Stimulated activated CD4-positive, alpha-beta T cell treated with anti-CD3 and anti-CD28 coated beads, Interleukin-2, amount 100 ng/mL, for 48 hours (primary cell): ENCODE measurements around the gene HOXA10.
A peak's percentile ranks its signal among the peaks of the same experiment; 100 is the strongest.

Experiments
- DNase-seq, 2 donors: peaks; one replicate each; pipeline ENCODE4 v3.0.0-alpha.2; 2020

HOXA10 gene

DNA sequence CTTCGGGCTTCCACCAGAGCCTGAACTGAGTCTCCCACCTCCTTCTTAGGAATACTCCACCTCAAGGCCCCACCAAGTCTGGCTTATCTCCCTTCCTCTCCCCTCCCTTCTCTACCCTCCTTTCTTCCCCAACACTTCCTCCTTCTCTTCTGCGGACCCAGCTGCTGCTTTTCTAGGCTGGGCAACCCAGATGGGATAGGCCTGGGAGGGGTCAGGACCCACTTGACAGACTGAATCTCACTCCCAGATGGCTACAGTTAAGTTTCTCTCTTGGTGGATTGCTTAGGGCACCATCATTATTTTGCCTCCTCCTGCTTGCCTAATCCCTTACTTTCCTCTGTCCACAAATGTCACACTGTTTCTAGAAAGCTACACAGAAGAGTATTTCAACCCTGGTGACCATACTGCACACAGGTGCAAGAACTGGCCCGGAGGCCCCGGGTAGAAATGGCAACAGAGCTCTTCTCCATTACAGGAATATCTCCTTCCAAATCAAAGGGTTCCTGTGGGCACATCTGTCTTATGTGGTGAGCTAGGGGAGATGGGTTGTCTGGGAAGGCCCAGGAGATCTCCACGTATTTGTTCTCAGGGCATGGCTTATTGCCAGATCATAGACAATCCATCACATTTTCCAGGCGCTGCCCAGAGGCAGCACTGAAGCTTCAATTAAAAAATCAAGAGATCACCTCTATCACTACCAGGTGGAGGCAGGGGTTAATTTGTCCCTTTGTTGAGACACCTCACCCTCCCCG lies 16.1 kb upstream of the HOXA10 start:
- DNase-seq: no peak

DNA sequence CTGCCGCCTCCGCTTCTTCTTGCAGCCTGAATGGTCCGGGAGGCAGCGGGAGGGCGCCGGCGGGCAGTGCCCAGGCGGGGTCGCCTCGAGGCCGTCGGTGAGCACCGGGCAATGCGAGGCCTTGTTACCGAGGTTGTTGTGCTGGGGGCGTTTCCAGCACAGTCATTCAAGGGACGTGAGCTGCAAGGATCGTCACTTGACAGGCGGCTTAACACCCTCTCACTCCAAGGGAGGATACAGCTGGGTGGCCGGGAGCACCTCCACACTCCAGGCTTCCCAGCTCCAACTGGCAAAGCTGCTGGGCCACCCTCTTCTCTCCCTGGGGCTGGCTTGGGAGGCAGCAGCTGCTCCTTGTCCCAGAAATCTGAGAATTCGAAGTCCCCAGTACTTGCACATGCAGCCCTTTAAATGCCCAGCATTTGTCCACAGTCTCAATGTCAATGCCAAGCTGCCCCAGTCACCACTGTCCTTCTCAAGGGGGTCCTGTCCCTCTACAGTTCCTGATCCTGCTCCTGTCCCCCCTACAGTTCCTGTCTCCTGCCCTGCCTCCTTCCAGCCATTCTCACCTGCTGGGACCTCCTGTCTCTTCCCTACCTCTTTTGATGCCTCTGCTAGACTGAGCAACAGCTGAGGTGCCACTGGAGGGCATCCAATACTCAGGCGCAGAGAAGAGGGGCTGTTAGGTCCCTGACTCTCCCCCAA lies 15.3 kb upstream of the HOXA10 start:
- DNase-seq: no peak

DNA sequence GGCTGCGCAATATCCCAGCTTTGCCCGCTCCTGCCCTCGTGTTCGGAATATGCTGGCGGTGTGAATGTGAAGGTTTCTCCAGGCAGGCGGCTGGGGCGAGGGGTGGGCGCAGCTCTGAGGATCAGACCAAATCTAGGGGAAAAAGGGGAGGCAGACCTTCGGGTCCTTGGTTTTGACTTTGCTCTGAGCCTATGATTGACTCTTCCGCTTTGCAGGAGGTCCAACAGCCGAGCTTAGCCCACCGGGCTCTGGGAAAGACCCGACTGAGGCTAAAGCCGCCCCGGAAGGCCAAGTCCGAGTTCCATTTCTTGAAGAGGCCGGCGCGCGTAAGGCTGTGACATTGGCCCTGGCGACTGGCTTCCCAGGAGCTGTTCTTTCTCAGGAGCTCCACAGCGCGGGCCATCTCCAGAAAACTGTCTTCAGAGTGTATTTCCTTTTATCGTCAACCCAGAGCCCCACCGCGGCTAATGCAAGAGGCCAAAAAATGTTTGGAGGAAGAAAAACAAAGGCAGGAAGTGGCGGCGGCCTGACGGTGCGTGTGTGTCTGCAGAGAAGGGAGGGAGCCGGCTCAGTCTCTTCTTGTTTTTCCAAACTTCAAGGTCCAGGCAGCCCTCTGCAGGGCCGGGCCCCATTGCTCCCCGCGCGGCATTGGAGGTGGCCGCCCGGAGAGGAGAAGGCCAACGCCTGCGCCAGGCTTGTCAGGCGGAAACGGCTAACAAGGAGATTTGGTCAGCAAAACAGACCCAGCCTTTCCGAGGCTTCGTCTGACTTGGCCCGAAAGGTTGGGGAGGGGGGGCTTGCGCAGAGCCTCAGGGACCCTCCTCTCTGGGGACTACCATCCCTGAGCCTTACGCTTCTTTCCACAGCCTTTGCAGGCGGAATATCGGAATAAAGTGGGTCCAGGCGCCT lies 14.5 kb upstream of the HOXA10 start:
- no peak for DNase-seq

DNA sequence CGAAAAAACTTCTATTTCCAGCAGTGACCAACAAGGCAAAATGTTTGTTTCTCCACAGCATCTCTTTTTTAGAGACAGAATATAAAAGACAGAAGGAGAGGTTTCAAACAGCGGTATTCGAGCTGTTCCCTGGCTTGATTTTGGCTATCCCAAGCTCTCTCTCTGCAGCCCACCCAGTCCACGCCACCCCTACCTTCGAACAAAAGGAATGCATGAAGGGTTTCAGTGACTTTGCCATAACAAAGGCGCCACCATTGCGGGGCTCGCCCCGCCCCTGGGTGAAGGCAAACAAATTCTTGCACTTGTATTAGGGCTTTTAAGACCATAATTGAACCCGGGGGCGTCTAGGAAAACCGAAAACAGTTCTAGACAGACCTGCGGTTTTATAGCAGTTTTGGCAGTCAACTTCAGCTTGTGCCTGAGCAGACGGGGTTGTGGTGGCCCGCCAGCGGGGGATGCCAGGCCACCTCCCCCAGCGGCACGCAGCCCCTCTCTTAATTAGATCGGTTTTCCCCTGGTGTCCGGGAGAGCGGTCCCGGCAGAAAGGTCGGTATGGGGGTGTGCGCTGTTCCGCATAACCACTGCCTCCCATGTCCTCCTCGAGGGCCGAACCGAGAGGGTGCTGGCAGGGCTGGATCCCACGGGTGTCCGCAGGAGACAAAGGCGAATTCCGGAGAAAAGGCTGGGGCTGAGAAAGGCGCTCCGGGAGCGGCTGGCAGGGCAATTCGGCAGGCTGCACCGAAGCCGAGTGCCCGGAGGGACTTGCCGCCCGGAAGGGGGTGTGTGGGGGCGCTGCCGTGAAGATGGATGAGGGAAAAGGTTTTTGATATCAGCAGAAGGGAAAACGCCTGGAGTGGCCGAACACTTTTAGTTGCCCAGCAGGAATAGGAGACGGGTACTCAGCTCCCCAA lies 13.6 kb upstream of the HOXA10 start:
- DNase-seq: no peak

DNA sequence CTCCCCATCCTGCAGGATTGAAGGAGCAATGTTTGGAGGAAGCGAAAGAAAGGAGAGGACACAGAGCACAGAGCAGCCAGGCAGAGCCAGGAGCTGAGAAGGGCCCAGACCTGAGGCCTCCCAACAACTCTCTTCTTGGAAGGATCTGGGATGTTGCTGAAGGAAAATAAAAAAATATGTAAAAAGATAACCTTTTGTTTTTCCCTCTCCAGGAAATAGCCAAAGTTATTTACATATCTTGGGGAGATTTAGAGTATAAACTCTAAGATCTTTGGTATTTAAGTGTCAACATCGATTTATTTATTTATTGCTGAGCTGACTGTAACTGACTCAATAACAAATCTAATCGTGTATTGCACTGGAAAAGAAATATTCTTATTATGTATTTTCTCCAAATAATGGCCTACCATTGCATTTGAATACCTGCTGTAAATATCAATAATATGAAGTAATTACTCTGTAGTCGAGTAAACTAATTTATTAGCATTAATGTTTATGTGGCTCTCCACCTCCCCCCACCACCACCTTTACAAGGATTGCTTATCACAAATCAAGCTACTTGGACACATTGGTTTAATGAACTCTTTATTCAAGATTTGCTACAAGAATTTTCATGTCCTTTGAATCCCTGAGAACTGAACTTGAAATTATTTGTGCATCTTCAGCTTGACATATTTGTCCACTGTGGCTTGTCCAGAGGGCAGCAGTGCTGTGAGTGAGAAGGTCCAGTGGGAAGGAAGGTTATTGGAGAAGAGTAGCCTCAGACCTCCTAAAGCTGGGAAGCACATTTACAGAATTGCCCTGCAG lies 12.8 kb upstream of the HOXA10 start:
- no peak for DNase-seq

DNA sequence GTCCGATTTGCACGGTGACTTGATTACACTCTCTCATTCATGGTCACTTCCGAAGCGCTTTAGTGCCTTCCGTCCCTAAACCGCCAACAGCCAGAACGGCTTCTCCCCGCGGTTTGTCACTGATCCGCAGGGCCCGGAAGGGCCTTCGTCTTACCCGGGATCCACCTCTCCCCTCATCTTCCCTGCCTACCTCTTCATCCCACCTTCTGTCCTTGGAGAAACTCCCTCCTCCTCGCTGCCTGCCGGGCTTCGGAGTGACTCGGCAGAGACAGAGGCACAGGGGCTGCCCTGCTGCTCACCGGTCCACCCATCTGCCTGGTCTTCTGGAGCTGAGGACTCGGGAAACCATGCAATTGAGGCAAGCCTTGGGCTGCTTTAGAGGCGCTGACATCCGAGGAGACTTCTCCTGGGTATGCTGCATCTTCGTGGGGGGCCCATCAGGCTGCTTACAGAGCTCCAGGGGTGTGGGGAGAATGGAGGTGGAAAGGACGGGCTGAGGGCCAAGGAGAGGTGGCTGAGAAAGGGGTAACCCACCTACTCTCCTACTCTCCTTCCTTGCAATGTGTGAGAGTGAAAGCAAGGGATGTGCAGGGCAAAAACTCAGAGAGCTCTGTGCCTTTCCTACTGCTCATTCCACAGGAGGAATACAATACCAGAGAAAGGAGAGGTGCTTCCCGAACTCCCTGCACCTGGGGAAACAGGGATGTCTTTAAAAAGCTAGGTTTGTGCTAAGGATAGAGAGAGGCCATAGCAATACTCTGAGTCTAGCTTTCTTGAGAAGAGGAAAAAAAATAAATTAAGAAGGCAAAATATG lies 11.9 kb upstream of the HOXA10 start:
- DNase-seq: no peak

DNA sequence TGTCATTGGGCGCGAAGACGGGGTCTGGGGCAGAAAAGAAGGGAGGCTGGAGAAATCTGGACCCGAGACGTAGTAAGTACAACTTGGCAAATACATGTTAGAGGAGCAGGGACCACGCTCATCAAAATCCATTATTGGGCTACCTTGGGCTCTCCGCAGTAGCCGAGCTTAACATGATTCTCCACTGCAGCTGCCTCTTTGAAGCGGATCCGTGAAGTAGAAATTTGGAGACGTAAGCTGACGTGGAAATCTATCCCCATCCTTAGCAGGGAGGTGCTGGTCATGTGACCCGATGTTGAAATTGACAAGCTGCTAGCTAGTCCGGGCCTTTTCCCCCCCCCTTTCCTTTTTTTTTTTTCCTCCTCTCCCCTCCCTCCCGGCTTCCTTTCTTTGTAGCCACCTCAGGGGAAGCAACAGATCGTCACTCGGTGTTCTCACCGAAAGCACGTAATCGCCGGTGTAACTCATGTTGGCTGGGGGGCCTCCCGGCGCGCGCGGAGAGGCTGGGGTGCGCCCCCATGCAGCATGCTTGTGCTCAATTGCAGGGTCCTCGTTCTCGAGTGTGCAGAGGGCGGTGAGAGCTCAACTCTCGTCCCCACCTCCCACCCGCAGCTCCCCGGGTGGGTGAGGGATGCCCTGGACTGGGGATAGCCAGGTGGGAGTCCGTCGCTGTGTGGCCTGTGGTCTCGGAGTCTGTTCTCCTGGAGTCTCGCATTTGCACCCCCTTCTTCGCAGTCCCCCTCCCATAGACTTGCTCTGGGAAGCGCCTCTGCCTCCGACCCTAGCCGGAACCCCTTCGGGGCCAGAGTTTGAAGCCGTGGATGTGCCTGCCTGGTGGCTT lies 11.1 kb upstream of the HOXA10 start, which contains the start of gene HOXA11:
Gene HOXA11 (minus strand): TSS at position 220 of the 841 bp plus-strand sequence. CDS start 88 bp downstream, at position 132.
- no peak for DNase-seq

DNA sequence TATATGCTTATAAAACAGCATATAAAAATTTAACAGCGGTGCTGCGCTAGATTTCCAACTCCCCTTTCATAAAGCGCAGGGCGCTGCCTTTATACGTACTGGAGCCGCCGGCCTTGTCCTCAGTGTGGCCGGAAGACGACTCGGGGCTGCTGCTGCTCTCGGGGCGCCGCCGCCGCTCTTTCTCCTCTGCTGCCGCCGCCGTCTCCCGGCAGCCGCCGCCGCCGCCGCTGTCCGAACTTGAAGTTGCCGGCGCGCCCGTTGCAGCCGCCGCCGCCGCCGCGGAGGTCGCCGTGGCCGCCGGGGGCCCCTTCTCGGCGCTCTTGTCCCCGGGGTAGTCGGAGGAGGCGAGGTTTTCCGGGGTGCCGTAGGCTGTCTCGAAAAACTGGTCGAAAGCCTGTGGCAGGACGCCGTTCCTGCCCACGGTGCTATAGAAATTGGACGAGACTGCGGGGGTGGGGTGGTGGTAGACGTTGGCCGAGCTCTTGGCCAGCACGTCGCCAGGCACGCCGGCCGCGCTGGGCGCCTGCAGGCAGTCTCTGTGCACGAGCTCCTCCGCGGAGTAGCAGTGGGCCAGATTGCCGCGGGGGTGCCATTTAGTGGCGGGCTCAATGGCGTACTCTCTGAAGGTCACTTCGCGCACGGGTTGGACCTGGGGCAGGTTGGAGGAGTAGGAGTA lies 10.4 kb upstream of the HOXA10 start:
- no peak for DNase-seq

DNA sequence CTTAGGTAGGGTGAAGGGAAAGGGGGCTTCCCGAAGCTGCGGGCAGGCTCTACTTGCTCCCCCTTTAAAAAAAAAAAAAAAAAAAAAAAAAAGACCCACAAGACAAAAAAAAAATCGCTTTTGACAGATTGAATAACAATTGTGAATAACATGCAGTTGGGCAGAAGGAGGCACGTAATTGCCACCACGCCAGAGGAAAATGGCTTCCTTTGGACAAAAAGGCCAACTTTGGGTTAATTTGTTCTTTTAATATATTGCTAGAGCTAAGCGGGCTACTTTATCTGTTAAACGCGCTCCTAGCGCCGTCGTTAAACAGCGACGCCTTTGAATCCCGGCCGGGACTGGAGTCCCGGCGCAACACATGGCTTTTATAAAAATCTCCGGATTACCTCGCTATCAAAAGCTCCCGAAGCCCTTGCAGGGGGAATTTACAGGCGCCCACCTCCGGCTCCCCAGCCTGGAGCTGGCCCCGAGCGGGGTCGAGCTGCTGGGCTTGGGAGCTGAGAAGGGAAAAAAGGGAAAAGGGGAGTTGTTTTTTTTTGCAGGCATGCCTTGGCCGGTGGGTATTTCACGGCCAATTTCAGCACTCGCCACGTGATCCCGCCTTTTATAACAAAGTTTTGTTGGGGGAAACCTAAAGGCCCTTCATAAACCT lies 9.7 kb upstream of the HOXA10 start:
- no peak for DNase-seq

DNA sequence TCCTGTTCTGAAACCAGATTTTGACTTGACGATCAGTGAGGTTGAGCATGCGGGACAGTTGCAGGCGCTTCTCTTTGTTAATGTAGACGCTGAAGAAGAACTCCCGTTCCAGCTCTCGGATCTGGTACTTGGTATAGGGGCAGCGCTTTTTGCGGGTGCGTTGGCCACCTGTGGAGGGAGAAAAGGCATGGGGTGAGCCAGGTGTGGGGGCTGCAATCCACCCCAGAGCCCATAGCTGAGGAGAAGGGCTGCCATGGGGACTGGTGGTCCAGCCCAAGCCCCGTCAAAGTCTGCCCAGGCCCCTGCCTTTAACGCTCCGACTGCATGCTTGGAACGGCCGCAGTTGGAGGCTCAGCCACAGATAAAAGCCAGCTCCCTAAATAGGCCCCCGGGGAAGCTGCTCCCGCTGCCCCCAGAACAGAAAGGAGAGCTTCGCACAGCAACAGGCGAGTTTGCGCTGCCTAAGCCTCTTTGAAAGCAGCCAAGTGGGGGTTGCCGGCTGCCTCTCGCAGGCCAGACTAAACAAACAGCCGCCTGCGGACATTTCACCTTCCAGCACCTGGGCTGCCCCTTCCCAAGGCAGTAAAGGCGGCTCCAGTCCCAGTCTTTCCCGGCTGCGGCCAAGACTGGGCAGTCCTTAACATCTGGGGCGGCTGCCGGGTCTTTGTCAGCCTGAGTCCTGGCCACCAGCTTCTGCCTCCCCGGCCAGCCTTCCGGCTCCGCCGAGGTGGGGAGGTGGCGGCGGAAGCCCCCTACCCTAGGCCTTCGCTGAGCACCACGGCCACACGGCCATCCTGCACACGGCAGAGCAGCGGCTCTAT lies 9.0 kb upstream of the HOXA10 start:
- no peak for DNase-seq

DNA sequence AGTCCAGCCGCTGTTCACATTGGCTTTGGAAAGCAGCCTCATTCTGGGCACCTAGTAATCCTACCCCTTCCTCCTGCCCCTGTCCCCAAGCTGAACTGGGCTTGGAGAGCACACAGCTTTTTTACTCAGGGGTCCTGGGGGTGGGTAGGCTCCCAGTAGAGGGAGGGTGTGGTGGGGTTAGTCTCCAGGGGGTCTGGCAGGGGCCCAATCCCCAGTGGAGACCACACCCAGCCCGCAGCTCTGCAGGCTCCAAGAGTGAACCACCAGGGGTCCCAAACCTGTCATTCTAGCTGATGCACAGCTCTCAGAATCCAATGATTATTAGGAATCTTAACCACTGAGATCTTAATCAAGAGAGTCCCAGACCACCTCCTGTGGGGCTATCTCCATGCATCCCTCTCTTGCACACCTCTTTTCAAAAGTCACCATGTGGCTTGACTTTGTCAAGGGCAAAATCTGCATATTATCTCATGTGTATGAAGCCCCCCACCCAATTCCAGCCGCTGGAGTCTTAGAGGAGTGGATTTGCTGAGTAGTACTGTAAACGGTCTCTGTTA lies 8.2 kb upstream of the HOXA10 start:
- DNase-seq: no peak

DNA sequence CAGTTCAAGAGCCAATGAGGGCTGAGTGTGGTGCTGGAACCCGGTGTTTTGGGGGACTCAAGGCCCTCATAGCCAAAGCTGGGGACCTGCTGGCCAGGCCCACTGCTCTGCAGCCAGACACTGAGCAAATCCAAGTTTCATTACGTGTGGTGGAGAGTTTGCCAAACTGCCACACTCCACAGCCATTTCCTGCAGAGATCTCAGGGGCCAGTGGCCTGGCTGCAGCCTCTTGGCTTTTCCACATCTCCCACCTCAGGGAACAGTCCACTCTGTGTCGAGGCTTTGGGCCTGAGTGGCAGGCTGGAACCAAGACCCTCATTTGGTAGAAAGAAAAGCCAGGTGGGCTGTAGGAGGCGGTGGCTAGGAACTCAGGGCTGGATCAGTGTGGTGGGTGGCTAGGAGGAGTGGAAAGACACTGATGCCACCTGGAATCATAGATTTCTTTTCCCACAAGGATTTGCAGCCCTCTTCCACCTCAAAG lies 7.7 kb upstream of the HOXA10 start:
- DNase-seq: no peak

DNA sequence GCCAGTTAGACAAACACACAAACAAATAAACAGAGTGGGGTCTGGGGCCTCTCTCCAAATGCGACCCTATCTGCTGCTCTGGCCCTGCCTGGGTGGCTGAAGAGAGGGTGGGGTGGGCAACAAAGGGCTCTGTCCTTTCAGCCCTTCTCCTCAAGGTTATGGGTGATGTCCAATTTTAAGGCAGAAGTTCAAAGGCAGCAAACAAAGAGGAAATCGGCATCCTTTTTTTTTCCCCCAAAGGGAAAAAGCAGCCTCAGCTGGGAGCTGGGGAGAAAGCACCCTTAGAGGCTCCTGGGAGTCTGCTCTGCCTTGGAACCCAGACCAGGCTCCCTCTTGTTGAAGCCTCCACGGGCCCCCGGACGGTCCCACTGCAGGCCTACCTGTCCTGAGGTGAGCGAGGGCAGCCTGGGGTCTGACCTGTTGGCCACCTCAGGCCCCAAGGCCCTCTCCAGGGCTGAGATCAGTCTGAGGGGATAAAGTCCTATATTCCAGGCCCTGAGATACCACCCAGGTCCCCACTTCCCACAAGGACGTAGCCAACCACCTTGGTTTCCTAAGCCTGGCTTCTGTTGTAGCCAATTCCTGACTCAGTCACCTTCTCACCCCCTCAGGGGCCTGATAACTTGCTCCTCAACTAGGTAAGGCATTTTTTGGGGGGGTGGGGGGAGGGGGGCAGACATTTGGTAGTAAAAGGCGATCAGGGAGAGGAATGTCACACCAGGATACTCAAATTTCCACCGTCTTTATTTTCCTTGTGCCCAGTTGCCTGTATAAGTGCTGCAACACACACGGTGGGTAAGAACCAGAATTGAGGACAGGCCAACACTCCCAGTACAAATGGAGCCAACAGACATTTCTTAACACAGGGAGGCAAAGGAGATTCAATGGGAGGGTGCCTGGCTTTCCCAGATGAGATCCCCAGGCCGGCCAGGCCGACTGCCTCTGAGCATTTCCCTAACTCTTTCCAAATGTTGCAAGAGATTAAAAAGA lies 6.6 kb upstream of the HOXA10 start:
- no peak for DNase-seq

DNA sequence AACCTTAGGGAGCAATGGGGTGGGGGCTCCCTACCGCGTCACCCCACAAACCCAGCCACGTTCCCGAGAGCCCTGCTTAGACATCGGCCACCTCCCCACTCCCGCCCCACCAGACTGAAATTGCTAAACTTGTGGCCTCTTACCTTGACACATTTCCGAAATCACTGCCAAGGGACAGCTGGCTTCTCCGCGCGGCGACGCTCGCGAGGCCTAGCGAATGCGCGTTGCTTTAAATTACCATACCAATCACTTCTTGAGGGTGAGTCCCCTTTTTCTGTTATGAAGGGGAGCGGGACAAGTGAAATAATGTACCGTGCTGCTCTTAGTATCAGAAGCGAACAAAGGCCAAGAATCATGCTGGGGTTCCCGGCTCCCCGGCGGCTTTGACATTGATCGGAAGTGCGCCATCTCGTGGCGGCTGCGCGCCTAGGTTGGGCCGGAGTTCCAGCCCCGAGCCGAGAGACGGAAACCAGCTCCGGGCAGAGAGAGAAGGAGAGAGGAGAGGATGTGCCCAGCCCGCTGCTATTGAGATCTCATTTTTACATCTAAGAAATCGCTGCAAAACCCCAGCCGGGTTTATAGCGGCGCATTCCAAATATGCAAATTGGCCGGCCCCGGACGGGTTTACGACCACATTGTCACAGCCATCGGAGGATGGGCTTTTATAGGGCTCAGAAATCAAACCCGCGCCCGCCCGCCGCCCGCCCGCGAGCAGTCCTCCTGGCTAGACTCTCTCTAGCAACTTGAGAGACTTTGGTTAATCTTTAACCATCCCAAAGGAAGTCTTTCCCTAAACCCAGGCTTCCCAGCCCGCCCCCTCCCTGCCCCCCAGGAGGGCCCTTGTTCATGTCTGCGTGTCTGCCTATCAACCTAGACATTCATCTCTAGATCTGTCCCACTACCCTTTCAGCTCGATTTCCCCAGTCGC lies 5.6 kb upstream of the HOXA10 start:
- peak; percentile 67 to 72 for DNase-seq

DNA sequence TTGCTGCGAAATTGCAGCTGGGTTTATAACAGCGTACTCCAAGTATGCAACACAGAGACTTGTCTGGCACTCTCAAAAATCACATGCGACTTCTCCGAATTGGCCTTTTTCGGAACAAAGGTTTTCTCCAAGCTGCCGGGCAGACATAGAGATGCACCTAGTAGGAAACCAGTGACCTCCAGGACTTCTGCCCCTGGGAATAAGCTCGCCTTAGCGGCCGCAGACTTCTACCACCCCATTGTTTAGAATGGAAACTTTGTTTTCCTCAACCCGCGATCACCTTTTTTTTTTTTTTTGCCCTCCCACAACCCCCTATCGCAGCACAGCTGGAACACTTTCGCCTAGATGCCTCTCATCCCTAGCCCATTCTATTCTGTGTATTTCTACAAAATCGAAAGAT lies 4.9 kb upstream of the HOXA10 start:
- DNase-seq: no peak
